ENCODE data around the gene SEC24B. TPM values are rescaled to one million over a fixed set of nuclear protein-coding genes. Genes with fewer than 3 reads are reported as not detected.

SEC24B gene
- 10 to 100 TPM; 39.9 to 46.8 (median 45.9) TPM for polyA plus RNA-seq (ENCODE audit: insufficient read length in 4 of 4)

GRCh38 chr4:109433205-109434006 lies at the start of gene SEC24B:
SEC24B (plus strand) TSS chr4:109433815; CDS start chr4:109433870, 55 bp downstream.
- DNase-seq (ENCODE audit: low read depth in 4 of 4, low spot score in 3 of 4), result peak in 3 of 4 donors; percentile 74 to 83 (median 75)

GRCh38 chr4:109383823-109384222 lies 49.8 kb upstream of the SEC24B start:
- DNase-seq (ENCODE audit: low read depth in 4 of 4, low spot score in 3 of 4), result no peak

- no peak for DNase-seq (ENCODE audit: low read depth in 4 of 4, low spot score in 3 of 4)
These were observed 48.4 kb upstream of the SEC24B start for GRCh38 chr4:109385260-109385659.

GRCh38 chr4:109389369-109390114 lies 44.1 kb upstream of the SEC24B start:
- peak in 1 of 4 donors; percentile 22 for DNase-seq (ENCODE audit: low read depth in 4 of 4, low spot score in 3 of 4)

- no peak for DNase-seq (ENCODE audit: low read depth in 4 of 4, low spot score in 3 of 4)
These were observed 43.4 kb upstream of the SEC24B start for GRCh38 chr4:109390115-109390768.

GRCh38 chr4:109395694-109396093 lies 37.9 kb upstream of the SEC24B start:
- DNase-seq (ENCODE audit: low read depth in 4 of 4, low spot score in 3 of 4), result no peak

- no peak for DNase-seq (ENCODE audit: low read depth in 4 of 4, low spot score in 3 of 4)
These were observed 34.7 kb upstream of the SEC24B start for GRCh38 chr4:109398928-109399327.

GRCh38 chr4:109406337-109406931 lies 27.2 kb upstream of the SEC24B start:
- peak in 3 of 4 donors; percentile 52 to 60 (median 59) for DNase-seq (ENCODE audit: low read depth in 4 of 4, low spot score in 3 of 4)

- DNase-seq (ENCODE audit: low read depth in 4 of 4, low spot score in 3 of 4), result no peak
These were observed 26.4 kb upstream of the SEC24B start for GRCh38 chr4:109407027-109407737.

- DNase-seq (ENCODE audit: low read depth in 4 of 4, low spot score in 3 of 4), result no peak
These were observed 24.9 kb upstream of the SEC24B start for GRCh38 chr4:109408711-109409110.

GRCh38 chr4:109410226-109410625 lies 23.4 kb upstream of the SEC24B start:
- no peak for DNase-seq (ENCODE audit: low read depth in 4 of 4, low spot score in 3 of 4)

GRCh38 chr4:109410776-109411175 lies 22.8 kb upstream of the SEC24B start:
- DNase-seq (ENCODE audit: low read depth in 4 of 4, low spot score in 3 of 4), result no peak

- DNase-seq (ENCODE audit: low read depth in 4 of 4, low spot score in 3 of 4), result no peak
These were observed 21.7 kb upstream of the SEC24B start for GRCh38 chr4:109411964-109412363.

- no peak for DNase-seq (ENCODE audit: low read depth in 4 of 4, low spot score in 3 of 4)
These were observed 20.8 kb upstream of the SEC24B start for GRCh38 chr4:109412776-109413175.

- no peak for DNase-seq (ENCODE audit: low read depth in 4 of 4, low spot score in 3 of 4)
These were observed 18.7 kb upstream of the SEC24B start for GRCh38 chr4:109414938-109415337.

- DNase-seq (ENCODE audit: low read depth in 4 of 4, low spot score in 3 of 4), result no peak
These were observed 15.0 kb upstream of the SEC24B start for GRCh38 chr4:109418588-109418987.

- no peak for DNase-seq (ENCODE audit: low read depth in 4 of 4, low spot score in 3 of 4)
These were observed 13.9 kb upstream of the SEC24B start for GRCh38 chr4:109419679-109420078.

- DNase-seq (ENCODE audit: low read depth in 4 of 4, low spot score in 3 of 4), result no peak
These were observed 9.3 kb upstream of the SEC24B start for GRCh38 chr4:109424093-109424841.

- DNase-seq (ENCODE audit: low read depth in 4 of 4, low spot score in 3 of 4), result no peak
These were observed 8.2 kb upstream of the SEC24B start for GRCh38 chr4:109425405-109425804.

Measured in right renal pelvis (tissue), 4 donors.